ENCODE measurements around the gene ABR.

The ABR gene

GRCh38 chr17:1041746-1042145, 138.0 kb downstream of the ABR start:
- DNase-seq = no peak

- DNase-seq = no peak
Measured at GRCh38 chr17:1040216-1040600, 139.6 kb downstream of the ABR start.

- no peak for DNase-seq
Measured at GRCh38 chr17:1039511-1040215, 140.1 kb downstream of the ABR start.

- DNase-seq = no peak
Measured at GRCh38 chr17:1039123-1039507, 140.7 kb downstream of the ABR start.

- no peak for DNase-seq
Measured at GRCh38 chr17:1038459-1039122, 141.2 kb downstream of the ABR start.

GRCh38 chr17:1037238-1037879, 142.4 kb downstream of the ABR start:
- DNase-seq = no peak

- no peak for DNase-seq
Measured at GRCh38 chr17:1036845-1037237, 142.9 kb downstream of the ABR start.

- DNase-seq = no peak
Measured at GRCh38 chr17:1036171-1036844, 143.5 kb downstream of the ABR start.

GRCh38 chr17:1035546-1036170, 144.1 kb downstream of the ABR start:
- no peak for DNase-seq

- no peak for DNase-seq
Measured at GRCh38 chr17:1034652-1035210, 145.1 kb downstream of the ABR start.

- no peak for DNase-seq
Measured at GRCh38 chr17:1033503-1033902, 146.3 kb downstream of the ABR start.

- no peak for DNase-seq
Measured at GRCh38 chr17:1032391-1032790, 147.4 kb downstream of the ABR start.

- DNase-seq = no peak
Measured at GRCh38 chr17:1031711-1032110, 148.1 kb downstream of the ABR start.

GRCh38 chr17:1030684-1031532, 148.9 kb downstream of the ABR start:
- DNase-seq = no peak

- no peak for DNase-seq
Measured at GRCh38 chr17:1029922-1030644, 149.7 kb downstream of the ABR start.

GRCh38 chr17:1029196-1029921, 150.4 kb downstream of the ABR start:
- DNase-seq = no peak

- DNase-seq = no peak
Measured at GRCh38 chr17:1027044-1027443, 152.7 kb downstream of the ABR start.

GRCh38 chr17:1026599-1026975, 153.2 kb downstream of the ABR start:
- no peak for DNase-seq

GRCh38 chr17:1025733-1026598, 153.8 kb downstream of the ABR start:
- DNase-seq = no peak

GRCh38 chr17:1024076-1024475, 155.7 kb downstream of the ABR start:
- DNase-seq = no peak

Data from DMS153 (cell line).